ENCODE results near the gene CHMP3. TPM values are rescaled to one million over a fixed set of nuclear protein-coding genes. Genes with fewer than 3 reads are reported as not detected.

The CHMP3 gene
- total and polyA plus RNA-seq, 2 of the 13 experiments (the other 11 are each of a cell fraction or from before 2014, with no cell fraction given) = 64.1 to 114 TPM

- TF ChIP-seq, protein P1, sequence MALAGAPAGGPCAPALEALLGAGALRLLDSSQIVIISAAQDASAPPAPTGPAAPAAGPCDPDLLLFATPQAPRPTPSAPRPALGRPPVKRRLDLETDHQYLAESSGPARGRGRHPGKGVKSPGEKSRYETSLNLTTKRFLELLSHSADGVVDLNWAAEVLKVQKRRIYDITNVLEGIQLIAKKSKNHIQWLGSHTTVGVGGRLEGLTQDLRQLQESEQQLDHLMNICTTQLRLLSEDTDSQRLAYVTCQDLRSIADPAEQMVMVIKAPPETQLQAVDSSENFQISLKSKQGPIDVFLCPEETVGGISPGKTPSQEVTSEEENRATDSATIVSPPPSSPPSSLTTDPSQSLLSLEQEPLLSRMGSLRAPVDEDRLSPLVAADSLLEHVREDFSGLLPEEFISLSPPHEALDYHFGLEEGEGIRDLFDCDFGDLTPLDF (CRISPR knock-in tag; IDR thresholded peaks at IDR 0.05) = no peak
- TF ChIP-seq HIC2 (CRISPR knock-in tag; IDR thresholded peaks at IDR 0.05; ENCODE audit: low read depth) = no peak
- TF ChIP-seq CREBL2 (CRISPR knock-in tag; IDR thresholded peaks at IDR 0.05; ENCODE audit: borderline replicate concordance) = no peak
- no peak for TF ChIP-seq ZNF230 (CRISPR knock-in tag; IDR thresholded peaks at IDR 0.05)
- TF ChIP-seq ZBTB1 (CRISPR knock-in tag; IDR thresholded peaks at IDR 0.05; ENCODE audit: borderline replicate concordance) = no peak
- no peak for TF ChIP-seq KIAA2018 (CRISPR knock-in tag; IDR thresholded peaks at IDR 0.05; ENCODE audit: borderline replicate concordance)
- TF ChIP-seq ZNF280D (CRISPR knock-in tag; IDR thresholded peaks at IDR 0.05) = peak; percentile 99
- TF ChIP-seq ZBTB42 (CRISPR knock-in tag; IDR thresholded peaks at IDR 0.05) = no peak
- peak; percentile 70 for TF ChIP-seq FOXO1 (CRISPR knock-in tag; IDR thresholded peaks at IDR 0.05)
Measured at GRCh38 chr2:86556508-86556907, 6.7 kb downstream of the CHMP3 start (continued).

All from HepG2 (cell line).